Naive thymus-derived CD4-positive, alpha-beta T cell (primary cell): ENCODE results near the gene HDAC4. TPM values are rescaled to one million over a fixed set of nuclear protein-coding genes. Genes with fewer than 3 reads are reported as not detected.

Experiments used
- ATAC-seq: fragments of 150-1000 bp; cut with Tn5 transposase; 2 replicates; pipeline ENCODE4 v1.10.0; 2021; ENCODE audit warnings: mild to moderate bottlenecking, moderate library complexity
- CTCF ChIA-PET: fragments of 350-600 bp; sonication (Branson Sonifier 250); formaldehyde crosslinking; loops from one replicate; lab custom pipeline; 2021; ENCODE audit warnings: antibody characterized with exemption; lab: Charles Lee
- POLR2A ChIA-PET: fragments of 350-600 bp; sonication (Branson Sonifier 250); formaldehyde crosslinking; loops from one replicate; lab custom pipeline; 2021; ENCODE audit warnings: antibody characterized with exemption, inconsistent platforms; lab: Charles Lee
- DNase-seq, 9 donors: peaks; one replicate each; pipeline versions ENCODE4 v3.0.0 to v3.0.0-alpha.2; 2020 to 2022; ENCODE audit warnings: mixed read lengths in 1 of 9
- H3K27ac ChIP-seq: one replicate; pipeline ENCODE4 v1.7.0; 2013; ENCODE audit warnings: mild to moderate bottlenecking, low read depth, low read length, moderate library complexity
- H3K27me3 ChIP-seq, 2 donors: one replicate each; pipeline ENCODE4 v1.7.0; 2013; ENCODE audit warnings: low read length in 2 of 2, mild to moderate bottlenecking in 2 of 2, moderate library complexity in 2 of 2; ENCODE audit not compliant: control insufficient read depth in 2 of 2, insufficient read depth in 2 of 2
- H3K36me3 ChIP-seq, 3 experiments: 1 replicate in 2 of 3; 2 replicates in 1 of 3; pipeline ENCODE4 v1.7.0; 2013; ENCODE audit warnings: low read length in 3 of 3, mild to moderate bottlenecking in 3 of 3, moderate library complexity in 1 of 3; ENCODE audit not compliant: insufficient read depth in 3 of 3, control insufficient read depth in 2 of 3
- H3K4me1 ChIP-seq, 2 donors: one replicate each; pipeline ENCODE4 v1.7.0; 2013; ENCODE audit warnings: low read length in 2 of 2, mild to moderate bottlenecking in 2 of 2, moderate library complexity in 1 of 2; ENCODE audit not compliant: control insufficient read depth in 2 of 2, insufficient read depth in 2 of 2
- H3K4me3 ChIP-seq: 2 replicates; pipeline ENCODE4 v1.7.0; 2013; ENCODE audit warnings: mild to moderate bottlenecking, low read length
- H3K9me3 ChIP-seq, 3 experiments: 1 replicate in 2 of 3; 2 replicates in 1 of 3; pipeline ENCODE4 v1.7.0; 2013; ENCODE audit warnings: low read length in 3 of 3; ENCODE audit not compliant: control insufficient read depth in 2 of 3
- H3K27ac Mint-ChIP-seq, 9 donors: one replicate each; pipeline ENCODE4 v1.8.0; 2020 to 2022; ENCODE audit warnings: mixed read lengths in 9 of 9, mild to moderate bottlenecking in 8 of 9, moderate library complexity in 5 of 9, inconsistent platforms in 2 of 9
- H3K27me3 Mint-ChIP-seq, 5 donors: one replicate each; pipeline ENCODE4 v1.8.0; 2021 to 2022; ENCODE audit warnings: mixed read lengths in 5 of 5, mild to moderate bottlenecking in 1 of 5
- H3K36me3 Mint-ChIP-seq, 5 donors: one replicate each; pipeline ENCODE4 v1.8.0; 2020 to 2022; ENCODE audit warnings: mixed read lengths in 5 of 5, mild to moderate bottlenecking in 3 of 5, inconsistent platforms in 1 of 5
- H3K4me1 Mint-ChIP-seq, 7 donors: one replicate each; pipeline ENCODE4 v1.8.0; 2020 to 2022; ENCODE audit warnings: mixed read lengths in 7 of 7, mild to moderate bottlenecking in 3 of 7, inconsistent platforms in 1 of 7
- H3K4me3 Mint-ChIP-seq, 10 donors: one replicate each; pipeline ENCODE4 v1.8.0; 2020 to 2022; ENCODE audit warnings: mild to moderate bottlenecking in 10 of 10, mixed read lengths in 10 of 10, moderate library complexity in 6 of 10, inconsistent platforms in 2 of 10
- H3K9me3 Mint-ChIP-seq, 11 donors: one replicate each; pipeline ENCODE4 v1.8.0; 2020 to 2022; ENCODE audit warnings: mixed read lengths in 11 of 11, mild to moderate bottlenecking in 4 of 11, inconsistent platforms in 1 of 11, moderate library complexity in 1 of 11
- intact Hi-C, 2 donors: fragments of 100-400 bp; cut with micrococcal nuclease; formaldehyde crosslinking; loops; one replicate each; pipeline ENCODE4 v1.15.1; 2023
- polyA plus RNA-seq, 2 donors: library from polyadenylated mRNA; unstranded; fragments of 300-500 nt; fragmentation: Illumina TruSeq; gene quantifications; one replicate each; pipeline ENCODE4 v1.2.3, GENCODE V29; 2021
- total RNA-seq, 6 experiments: library from RNA in 5 of 6; stranded (reverse) in 5 of 6; gene quantifications; 1 replicate in 5 of 6; 2 replicates in 1 of 6; pipeline ENCODE4 v1.2.3 and lab custom pipeline; 2021 to 2026

HDAC4 gene
- total and polyA plus RNA-seq, 7 experiments from 2014 or later: 7.4 to 101 (median 55.3) TPM

DNA sequence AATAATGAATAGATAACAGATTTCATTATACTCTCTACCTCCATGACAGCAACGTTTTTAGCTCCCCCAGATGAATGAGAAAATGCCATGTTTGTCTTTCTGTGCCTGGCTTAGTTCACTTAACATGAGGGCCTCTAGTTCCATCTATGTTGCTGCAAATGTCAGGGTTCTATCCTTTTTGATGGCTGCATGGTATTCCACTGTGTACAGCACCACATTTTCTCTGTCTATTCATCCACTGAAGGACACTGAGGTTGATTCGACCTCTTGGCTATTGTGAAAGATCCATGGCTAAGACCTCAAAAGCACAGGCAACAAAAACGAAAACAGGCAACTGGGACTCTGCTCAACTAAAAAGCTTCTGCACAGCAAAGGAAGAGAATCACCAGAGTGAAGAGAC, 264.6 kb downstream of the HDAC4 start:
- peaks cover 0 to 6% (median 0%) of the 10 kb centered on the region in 7 donors for H3K4me1 Mint-ChIP-seq
- DNase-seq (no peak), ATAC-seq (no peak)
- H3K27me3 Mint-ChIP-seq: no peaks in the 10 kb centered on the region
- Histone ChIP-seq H3K27me3 (no peaks in the 10 kb centered on the region), H3K36me3 (peaks cover 0 to 95% (median 12%) of the 10 kb centered on the region in 3 experiments), H3K9me3 (no peaks in the 10 kb centered on the region), H3K4me3 (no peak overlapping the region), H3K4me1 (peaks cover 0 to 8% of the 10 kb centered on the region in 2 donors), H3K27ac (no peak overlapping the region)
- intact Hi-C loops: no loop called here
- ChIA-PET POLR2A (no interaction called here), CTCF (interaction anchor here (0.6 kb wide), 1 partner anchor 11 kb away, joined by 3 read pairs; no protein-coding TSS in a partner anchor)
- H3K27ac Mint-ChIP-seq: peak overlapping the region in 2 of 9 donors; percentile 38 to 52
- peak overlapping the region in 1 of 10 donors; percentile 17 for H3K4me3 Mint-ChIP-seq
- H3K9me3 Mint-ChIP-seq: peaks cover 0 to 3% (median 0%) of the 10 kb centered on the region in 11 donors
- H3K36me3 Mint-ChIP-seq: peaks cover 24 to 78% (median 48%) of the 10 kb centered on the region in 5 donors

GRCh38 chr2:239135531-239135930, 265.3 kb downstream of the HDAC4 start:
- H3K9me3 Mint-ChIP-seq: peaks cover 0 to 3% (median 0%) of the 10 kb centered on the region in 11 donors
- H3K27ac Mint-ChIP-seq: peak overlapping the region in 1 of 9 donors; percentile 16
- H3K4me3 Mint-ChIP-seq: no peak overlapping the region
- no peak overlapping the region for H3K27ac ChIP-seq
- no peaks in the 10 kb centered on the region for H3K27me3 Mint-ChIP-seq
- no peak overlapping the region for H3K4me3 ChIP-seq
- ChIA-PET POLR2A (no interaction called here), CTCF (interaction anchor here (0.6 kb wide), 1 partner anchor 11 kb away, joined by 3 read pairs; no protein-coding TSS in a partner anchor)
- no peaks in the 10 kb centered on the region for H3K9me3 ChIP-seq
- DNase-seq (no peak), ATAC-seq (no peak)
- intact Hi-C loops: no loop called here
- peaks cover 24 to 84% (median 48%) of the 10 kb centered on the region in 5 donors for H3K36me3 Mint-ChIP-seq
- H3K36me3 ChIP-seq: peaks cover 0 to 97% (median 12%) of the 10 kb centered on the region in 3 experiments
- peaks cover 0 to 8% of the 10 kb centered on the region in 2 donors for H3K4me1 ChIP-seq
- H3K27me3 ChIP-seq: no peaks in the 10 kb centered on the region
- H3K4me1 Mint-ChIP-seq: peaks cover 0 to 6% (median 0%) of the 10 kb centered on the region in 7 donors

DNA sequence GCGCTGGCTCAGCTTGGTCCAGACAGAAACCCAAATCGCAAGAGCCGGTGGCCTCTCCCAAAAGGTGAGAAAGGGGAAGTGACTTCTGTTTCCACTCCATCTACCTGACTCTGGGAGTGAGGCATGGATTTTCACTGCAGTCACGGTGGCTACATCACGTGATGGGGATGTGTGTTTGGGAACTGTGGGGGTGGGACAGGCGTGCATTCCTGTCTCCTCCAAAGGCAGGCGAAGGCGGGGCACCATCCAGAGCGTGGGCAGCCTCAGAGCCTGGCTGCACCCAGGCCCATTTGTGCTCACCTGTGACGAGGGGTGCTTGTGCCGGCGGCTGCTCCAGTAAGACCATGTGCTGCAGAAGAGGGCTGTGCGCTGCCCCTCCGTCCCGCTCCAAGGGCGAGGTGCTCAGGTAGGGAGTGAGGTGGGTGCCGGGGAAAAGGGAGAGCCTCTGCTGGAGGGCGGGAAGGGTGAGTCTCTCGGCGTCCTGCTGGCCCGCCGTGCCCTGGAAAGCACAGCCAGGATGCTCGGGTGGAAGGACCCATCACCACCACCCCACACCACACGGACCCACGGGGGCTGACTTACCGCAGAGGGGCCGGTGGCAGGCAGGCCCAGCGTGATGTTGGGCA, 266.8 kb downstream of the HDAC4 start:
- Mint-ChIP-seq H3K4me3 (no peak overlapping the region), H3K36me3 (peaks cover 20 to 78% (median 45%) of the 10 kb centered on the region in 5 donors), H3K27me3 (no peaks in the 10 kb centered on the region), H3K4me1 (peaks cover 0 to 6% (median 0%) of the 10 kb centered on the region in 7 donors), H3K27ac (peak overlapping the region in 2 of 9 donors; percentile 41 to 45), H3K9me3 (peaks cover 0 to 3% (median 0%) of the 10 kb centered on the region in 11 donors)
- Histone ChIP-seq H3K4me3 (no peak overlapping the region), H3K27ac (no peak overlapping the region), H3K36me3 (peaks cover 0 to 96% (median 6%) of the 10 kb centered on the region in 3 experiments), H3K9me3 (no peaks in the 10 kb centered on the region), H3K4me1 (peaks cover 0 to 8% of the 10 kb centered on the region in 2 donors), H3K27me3 (no peaks in the 10 kb centered on the region)
- POLR2A ChIA-PET: no interaction called here
- CTCF ChIA-PET: no interaction called here
- intact Hi-C loops: no loop called here
- ATAC-seq (no peak), DNase-seq (no peak)

- Histone ChIP-seq H3K27ac (no peak overlapping the region), H3K9me3 (no peaks in the 10 kb centered on the region), H3K4me1 (peaks cover 0 to 5% of the 10 kb centered on the region in 2 donors), H3K27me3 (no peaks in the 10 kb centered on the region), H3K4me3 (no peak overlapping the region), H3K36me3 (peaks cover 0 to 99% (median 4%) of the 10 kb centered on the region in 3 experiments)
- Mint-ChIP-seq H3K27ac (peak overlapping the region in 4 of 9 donors; percentile 14 to 76 (median 40)), H3K36me3 (peaks cover 18 to 69% (median 39%) of the 10 kb centered on the region in 5 donors), H3K4me3 (no peak overlapping the region), H3K9me3 (peaks cover 0 to 3% (median 0%) of the 10 kb centered on the region in 11 donors), H3K4me1 (peaks cover 0 to 4% (median 0%) of the 10 kb centered on the region in 7 donors), H3K27me3 (no peaks in the 10 kb centered on the region)
- ATAC-seq (no peak), DNase-seq (no peak)
- intact Hi-C loops: no loop called here
- ChIA-PET CTCF (no interaction called here), POLR2A (no interaction called here)
Observed at GRCh38 chr2:239132786-239133185, 268.0 kb downstream of the HDAC4 start.

- peaks cover 0 to 4% (median 0%) of the 10 kb centered on the region in 7 donors for H3K4me1 Mint-ChIP-seq
- H3K27me3 Mint-ChIP-seq: no peaks in the 10 kb centered on the region
- intact Hi-C loops: no loop called here
- Histone ChIP-seq H3K9me3 (no peaks in the 10 kb centered on the region), H3K27ac (no peak overlapping the region), H3K4me3 (no peak overlapping the region), H3K36me3 (peaks cover 0 to 99% (median 0%) of the 10 kb centered on the region in 3 experiments), H3K27me3 (no peaks in the 10 kb centered on the region), H3K4me1 (no peaks in the 10 kb centered on the region)
- H3K4me3 Mint-ChIP-seq: no peak overlapping the region
- ChIA-PET CTCF (no interaction called here), POLR2A (interaction anchor here (0.6 kb wide), 1 partner anchor 167 kb away, joined by 3 read pairs; no protein-coding TSS in a partner anchor)
- ATAC-seq (no peak), DNase-seq (no peak)
- H3K27ac Mint-ChIP-seq: peak overlapping the region in 2 of 9 donors; percentile 43 to 76
- H3K36me3 Mint-ChIP-seq: peaks cover 18 to 64% (median 35%) of the 10 kb centered on the region in 5 donors
- peaks cover 0 to 3% (median 0%) of the 10 kb centered on the region in 11 donors for H3K9me3 Mint-ChIP-seq
Observed at GRCh38 chr2:239132156-239132709, 268.6 kb downstream of the HDAC4 start.

- Mint-ChIP-seq H3K4me1 (peaks cover 0 to 4% (median 0%) of the 10 kb centered on the region in 7 donors), H3K9me3 (peaks cover 0 to 3% (median 0%) of the 10 kb centered on the region in 11 donors), H3K4me3 (no peak overlapping the region), H3K27ac (peak overlapping the region in 4 of 9 donors; percentile 21 to 78 (median 34)), H3K36me3 (peaks cover 16 to 61% (median 33%) of the 10 kb centered on the region in 5 donors), H3K27me3 (no peaks in the 10 kb centered on the region)
- Histone ChIP-seq H3K27me3 (no peaks in the 10 kb centered on the region), H3K4me3 (no peak overlapping the region), H3K36me3 (peaks cover 0 to 99% (median 0%) of the 10 kb centered on the region in 3 experiments), H3K9me3 (no peaks in the 10 kb centered on the region), H3K27ac (no peak overlapping the region), H3K4me1 (no peaks in the 10 kb centered on the region)
- intact Hi-C loops: no loop called here
- ChIA-PET POLR2A (no interaction called here), CTCF (no interaction called here)
- DNase-seq (no peak), ATAC-seq (no peak)
Observed at GRCh38 chr2:239131521-239131920, 269.3 kb downstream of the HDAC4 start.
